SW480 (cell line): ENCODE results near the gene P2RX5.
A peak's percentile ranks its signal among the peaks of the same experiment; 100 is the strongest.
"Not testable (repeated sequence)": the region's sequence is repeated elsewhere in the genome, so short reads cannot be mapped to it uniquely, and the experiment has no call there.

Source experiments
- DNase-seq: peaks from one replicate; pipeline ENCODE4 v3.0.0-alpha.2; 2016; ENCODE audit warnings: low spot score

The P2RX5 gene

GRCh38 chr17:3712811-3713463 is 17.0 kb upstream of the P2RX5 start:
- DNase-seq: no peak

DNA sequence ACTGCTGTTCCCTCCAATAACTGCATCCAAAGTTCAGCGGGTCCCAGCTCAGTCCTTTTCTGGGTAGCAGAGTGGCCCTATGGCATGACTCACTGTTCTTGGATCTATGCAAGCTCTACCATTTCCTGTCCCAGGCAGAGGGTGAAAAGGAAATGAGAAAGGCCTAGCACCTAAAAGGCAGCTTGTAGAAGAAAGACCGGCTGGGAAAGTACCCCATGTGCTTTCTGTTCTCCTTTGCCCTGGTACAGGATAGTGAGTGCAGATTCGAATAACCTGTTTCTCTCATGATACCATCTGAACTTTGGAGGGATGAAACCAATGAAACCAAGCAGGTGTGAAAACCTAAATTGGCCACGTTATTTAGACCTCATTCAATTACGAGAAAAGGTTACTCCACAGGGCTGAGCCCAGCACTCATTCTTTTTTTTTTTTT is 15.0 kb upstream of the P2RX5 start:
- peak; percentile 27 for DNase-seq

DNA sequence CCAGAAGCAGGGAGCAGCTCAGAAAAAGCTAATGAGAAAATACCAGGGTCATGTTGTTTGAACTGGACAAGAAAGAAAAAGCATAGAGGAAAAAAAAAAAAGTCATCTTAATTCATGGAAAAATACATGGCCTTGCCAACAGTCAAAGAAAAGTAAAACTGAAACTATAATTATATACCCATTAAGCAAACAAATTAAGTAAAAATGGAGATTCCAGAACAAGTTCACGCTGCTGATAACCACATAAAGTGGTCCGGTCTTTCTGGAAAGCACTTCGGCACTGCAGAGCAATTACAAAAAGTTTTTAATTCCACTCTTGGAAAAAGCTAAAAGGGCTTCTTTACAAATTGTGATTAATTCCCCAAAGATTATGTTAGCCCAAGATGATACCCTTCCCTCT is 12.4 kb upstream of the P2RX5 start:
- DNase-seq: no peak

DNA sequence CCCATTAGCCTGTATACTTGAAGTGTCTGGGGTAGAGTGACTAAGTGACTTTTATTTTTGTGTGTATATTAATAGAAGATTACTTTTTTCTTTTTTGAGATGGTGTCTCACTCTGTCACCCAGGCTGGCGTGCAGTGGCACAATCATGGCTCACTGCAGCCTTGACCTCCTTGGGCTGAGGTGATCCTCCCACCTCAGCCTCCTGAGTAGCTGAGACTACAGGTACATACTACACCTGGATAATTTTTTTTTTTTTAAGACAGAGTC is 9.7 kb upstream of the P2RX5 start:
- DNase-seq: not testable (repeated sequence)

GRCh38 chr17:3704931-3705717 is 9.2 kb upstream of the P2RX5 start:
- no peak for DNase-seq

GRCh38 chr17:3702041-3702539 is 6.1 kb upstream of the P2RX5 start:
- not testable (repeated sequence) for DNase-seq

- DNase-seq: no peak
Measured at GRCh38 chr17:3699951-3700350, 4.0 kb upstream of the P2RX5 start.

- DNase-seq: no peak
Measured at GRCh38 chr17:3698139-3698538, 2.2 kb upstream of the P2RX5 start.

- no peak for DNase-seq
Measured at GRCh38 chr17:3697103-3697476, 1.1 kb upstream of the P2RX5 start.

DNA sequence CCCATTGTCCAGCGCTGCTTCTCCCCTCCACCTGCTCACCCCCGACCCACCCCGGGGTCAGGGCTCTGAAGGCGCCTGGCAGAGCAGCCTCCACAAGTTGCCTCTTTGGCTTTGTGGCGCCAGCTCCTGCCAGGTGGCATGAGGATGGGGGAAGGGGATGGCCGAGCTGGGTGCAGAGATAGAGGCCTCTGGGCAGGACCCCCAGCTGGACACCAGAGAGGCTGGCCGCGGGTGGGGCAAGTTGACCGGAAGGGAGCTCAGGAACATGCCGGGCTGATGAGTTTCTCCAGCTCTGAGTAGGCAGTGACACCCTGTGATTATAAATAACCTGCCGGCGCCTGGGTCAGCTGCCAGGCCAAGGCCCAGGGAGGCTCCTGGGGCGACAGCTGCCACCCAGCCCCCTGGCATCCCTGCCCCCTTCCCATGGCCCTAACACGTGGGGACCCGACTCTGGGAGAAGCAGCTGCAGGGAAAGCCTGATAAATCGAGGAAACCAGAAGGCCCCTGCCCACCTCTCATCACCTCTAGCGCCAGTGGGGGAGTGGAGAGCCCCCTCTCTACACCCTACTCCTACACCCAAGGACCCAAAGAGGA is 729 bp downstream of the P2RX5 start:
- DNase-seq: peak; percentile 31

- DNase-seq: no peak
Measured at GRCh38 chr17:3693829-3694231, 2.1 kb downstream of the P2RX5 start.

GRCh38 chr17:3693141-3693540 is 2.8 kb downstream of the P2RX5 start:
- DNase-seq: no peak

GRCh38 chr17:3692346-3692745 is 3.6 kb downstream of the P2RX5 start:
- no peak for DNase-seq

GRCh38 chr17:3691617-3692067 is 4.3 kb downstream of the P2RX5 start:
- no peak for DNase-seq

DNA sequence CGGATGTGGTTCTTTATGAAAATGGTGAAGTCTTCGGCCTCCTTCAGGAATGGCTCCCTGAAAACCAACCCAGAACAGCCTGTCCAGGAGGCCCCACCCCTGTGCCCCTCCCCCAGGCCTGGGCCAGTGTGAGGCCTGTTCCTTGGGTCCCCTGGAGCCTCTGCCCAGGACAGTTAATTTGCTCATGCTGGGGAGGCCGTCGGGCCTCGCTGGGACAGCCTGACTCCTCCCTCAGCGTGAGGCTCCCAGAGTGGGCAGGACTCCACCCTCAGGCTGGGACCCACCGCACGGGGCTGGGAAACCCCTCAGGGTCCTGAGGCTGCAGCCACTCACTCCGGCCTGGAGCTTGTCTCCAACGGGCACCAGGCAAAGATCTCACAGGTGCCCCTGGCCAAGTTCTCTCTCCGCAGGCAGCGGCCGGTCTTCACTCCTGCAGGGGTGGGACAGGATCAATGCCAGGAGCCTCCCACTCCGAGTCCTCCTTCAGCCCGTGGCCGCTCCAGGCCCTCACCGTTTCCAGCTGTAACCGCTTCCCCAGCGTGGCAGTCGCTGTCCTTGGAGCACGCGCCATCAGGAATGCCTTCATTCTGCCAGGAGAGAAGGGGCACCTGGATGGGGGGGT is 5.8 kb downstream of the P2RX5 start:
- DNase-seq: no peak

- no peak for DNase-seq
Measured at GRCh38 chr17:3689262-3690093, 6.5 kb downstream of the P2RX5 start.

DNA sequence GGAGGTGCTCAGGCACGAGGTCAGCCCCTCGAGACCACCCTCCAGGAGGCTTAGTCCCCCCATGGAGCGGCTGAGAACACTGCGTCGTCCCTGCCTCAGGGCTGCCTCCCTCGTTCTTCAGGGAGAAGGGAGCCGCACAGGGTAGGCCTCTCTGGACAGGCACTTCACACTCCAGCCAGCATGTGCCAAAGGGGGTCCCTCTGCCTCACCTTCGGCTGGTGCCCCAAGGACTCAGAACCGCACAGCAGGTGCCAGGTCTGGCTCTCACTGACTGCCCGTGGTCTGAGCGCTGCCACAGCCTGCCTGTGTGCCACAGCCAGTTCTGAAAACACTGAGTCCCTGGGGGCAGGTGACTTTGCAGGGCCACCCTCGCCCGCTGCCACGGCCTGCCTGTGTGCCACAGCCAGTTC is 7.1 kb downstream of the P2RX5 start:
- no peak for DNase-seq

DNA sequence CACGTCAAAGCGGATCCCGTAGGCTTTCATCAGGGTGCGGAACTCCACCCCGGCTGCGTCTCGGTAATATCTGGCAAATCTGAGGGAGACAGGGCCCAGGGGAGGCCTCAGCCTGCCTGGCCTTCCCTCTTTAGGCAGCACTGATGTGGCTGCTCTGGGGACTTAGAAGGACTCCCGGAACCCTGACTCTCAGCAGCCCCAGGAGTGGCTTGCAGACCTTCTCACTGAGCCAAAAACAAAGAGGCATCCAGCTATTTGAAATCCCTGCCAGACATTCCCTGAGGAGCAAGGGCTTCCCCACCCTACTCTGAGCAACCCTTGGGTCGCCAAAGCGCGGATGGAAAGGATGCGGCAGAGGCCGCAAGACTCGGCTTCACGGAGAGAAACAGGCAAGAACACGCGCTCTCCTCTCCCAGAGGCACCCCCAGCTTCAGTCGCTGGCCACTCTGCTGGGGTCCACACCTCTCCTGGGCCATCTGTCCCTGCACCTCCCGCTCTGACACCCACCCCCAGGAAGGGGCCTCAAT is 7.9 kb downstream of the P2RX5 start:
- no peak for DNase-seq

GRCh38 chr17:3685174-3685573 is 10.8 kb downstream of the P2RX5 start:
- DNase-seq: no peak

DNA sequence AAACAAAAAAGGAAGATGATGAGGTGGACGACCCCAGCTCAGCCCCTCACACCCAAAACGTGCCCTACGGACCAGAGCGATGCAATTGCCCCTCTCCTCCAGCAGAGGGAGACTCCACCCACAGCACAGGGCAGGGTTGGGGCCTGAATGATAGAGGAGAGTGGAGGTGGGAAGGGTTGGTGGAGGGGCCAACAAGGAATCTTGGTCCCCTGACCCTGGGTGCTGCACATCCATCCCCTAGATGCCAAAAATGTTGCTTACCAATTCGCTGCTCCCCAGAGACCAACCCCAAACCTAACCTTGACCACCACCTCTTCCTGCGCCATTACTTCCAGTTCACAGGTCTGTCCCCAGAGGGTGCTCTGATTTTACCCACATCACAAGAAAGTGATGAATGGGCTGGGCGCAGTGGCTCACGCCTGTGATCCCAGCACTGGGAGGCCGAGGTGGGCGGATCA is 12.9 kb downstream of the P2RX5 start:
- DNase-seq: peak; percentile 55

- DNase-seq: no peak
Measured at GRCh38 chr17:3682033-3682432, 13.9 kb downstream of the P2RX5 start.

DNA sequence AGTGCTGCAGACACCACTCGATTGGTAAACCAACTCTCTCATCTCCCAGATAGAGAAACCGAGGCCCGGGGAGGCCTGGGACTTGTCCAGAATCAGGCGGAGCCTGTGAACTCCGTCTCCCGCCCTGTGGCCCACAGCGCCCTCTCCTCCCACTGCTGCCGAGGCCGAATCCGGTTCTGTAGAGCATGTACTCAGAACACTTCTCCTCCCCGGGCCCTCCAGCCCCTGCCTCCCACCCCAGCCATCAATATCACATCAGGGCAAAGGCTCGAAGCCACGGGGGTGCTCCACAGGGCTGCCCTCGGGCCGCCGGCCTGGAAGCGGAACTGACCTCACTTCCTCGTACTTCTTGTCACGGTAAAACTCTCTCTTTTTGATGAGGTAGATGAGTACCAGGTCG is 14.4 kb downstream of the P2RX5 start:
- no peak for DNase-seq
